BE2C (cell line): ENCODE results near the gene STK11.

Experiments
- DNase-seq: peaks from one replicate; pipeline ENCODE4 v3.0.0-alpha.2; 2020
- H3K27me3 ChIP-seq: fragments of 250-450 bp; sonication (Bioruptor Pico); 2 replicates; pipeline ENCODE4 v1.5.1; 2020; ENCODE audit warnings: mild to moderate bottlenecking
- H3K36me3 ChIP-seq: fragments of 250-450 bp; sonication (Bioruptor Pico); 2 replicates; pipeline ENCODE4 v1.5.1; 2020; ENCODE audit warnings: mild to moderate bottlenecking
- H3K4me1 ChIP-seq: fragments of 250-450 bp; sonication (Bioruptor Pico); 2 replicates; pipeline ENCODE4 v1.5.1; 2020
- H3K4me3 ChIP-seq: 2 replicates; pipeline ENCODE4 v1.5.1; 2011; ENCODE audit warnings: low read depth, low read length
- H3K9me3 ChIP-seq: fragments of 250-450 bp; sonication (Bioruptor Pico); 2 replicates; pipeline ENCODE4 v1.5.1; 2020
- TF ChIP-seq, protein P1 (sequence below): IDR thresholded peaks from 2 replicates; pipeline ENCODE4 v1.5.1; 2012; ENCODE audit warnings: mild to moderate bottlenecking, low read depth, low read length

STK11 gene

DNA sequence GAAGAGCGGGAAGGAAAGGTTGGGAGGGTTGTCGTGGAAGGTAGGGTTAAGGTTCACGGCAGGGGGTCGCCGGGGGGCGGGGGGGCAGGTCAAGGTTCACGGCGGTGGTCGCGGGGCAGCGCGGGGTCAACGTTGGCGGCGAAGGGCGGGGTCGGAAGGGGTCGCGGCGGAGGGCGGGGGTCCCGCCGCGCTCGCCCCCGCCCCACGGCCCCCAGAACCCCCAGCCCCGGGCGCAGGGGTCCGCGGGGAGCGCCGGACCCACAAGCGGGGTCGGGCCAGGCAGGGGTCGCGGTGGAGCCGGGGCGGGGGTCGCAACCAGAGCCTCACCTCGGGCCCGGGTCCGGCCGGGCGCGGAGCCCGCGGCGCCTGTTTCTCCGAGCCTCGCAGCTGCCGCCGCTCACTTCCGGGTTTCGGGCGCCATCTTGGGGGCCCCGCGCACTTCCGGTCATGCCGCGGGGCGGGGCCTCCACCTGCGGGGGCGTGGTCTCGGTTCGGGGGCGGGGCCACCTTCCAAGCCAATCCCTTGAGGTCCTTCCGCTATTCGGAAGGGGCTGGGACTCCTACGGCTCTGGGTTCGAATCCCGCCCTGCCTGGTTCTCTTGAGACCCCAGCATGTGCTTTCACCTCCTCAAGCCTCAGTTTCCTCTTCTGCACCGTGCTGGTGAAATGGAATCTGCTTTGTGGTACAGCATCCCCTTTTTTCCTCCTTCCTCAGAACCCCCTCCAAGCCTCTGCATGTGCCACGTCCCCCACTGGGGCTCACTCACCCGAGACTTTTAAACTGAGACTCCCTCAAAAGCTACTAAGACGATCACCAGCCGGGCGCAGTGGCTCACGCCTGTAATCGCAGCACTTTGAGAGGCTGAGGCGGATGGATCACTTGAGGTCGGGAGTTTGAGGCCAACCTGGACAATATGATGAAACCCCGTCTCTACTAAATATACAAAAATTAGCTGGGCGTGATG is 31.5 kb upstream of the STK11 start, which contains the start of gene SBNO2:
Gene SBNO2, minus strand, starts transcription at position 424 of the 965 bp plus-strand sequence. CDS start 19,992 bp downstream, outside the sequence.
- TF ChIP-seq, protein P1, sequence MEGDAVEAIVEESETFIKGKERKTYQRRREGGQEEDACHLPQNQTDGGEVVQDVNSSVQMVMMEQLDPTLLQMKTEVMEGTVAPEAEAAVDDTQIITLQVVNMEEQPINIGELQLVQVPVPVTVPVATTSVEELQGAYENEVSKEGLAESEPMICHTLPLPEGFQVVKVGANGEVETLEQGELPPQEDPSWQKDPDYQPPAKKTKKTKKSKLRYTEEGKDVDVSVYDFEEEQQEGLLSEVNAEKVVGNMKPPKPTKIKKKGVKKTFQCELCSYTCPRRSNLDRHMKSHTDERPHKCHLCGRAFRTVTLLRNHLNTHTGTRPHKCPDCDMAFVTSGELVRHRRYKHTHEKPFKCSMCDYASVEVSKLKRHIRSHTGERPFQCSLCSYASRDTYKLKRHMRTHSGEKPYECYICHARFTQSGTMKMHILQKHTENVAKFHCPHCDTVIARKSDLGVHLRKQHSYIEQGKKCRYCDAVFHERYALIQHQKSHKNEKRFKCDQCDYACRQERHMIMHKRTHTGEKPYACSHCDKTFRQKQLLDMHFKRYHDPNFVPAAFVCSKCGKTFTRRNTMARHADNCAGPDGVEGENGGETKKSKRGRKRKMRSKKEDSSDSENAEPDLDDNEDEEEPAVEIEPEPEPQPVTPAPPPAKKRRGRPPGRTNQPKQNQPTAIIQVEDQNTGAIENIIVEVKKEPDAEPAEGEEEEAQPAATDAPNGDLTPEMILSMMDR = no peak
- H3K9me3 ChIP-seq = no peaks in the 10 kb centered on the region
- peaks cover 10% of the 10 kb centered on the region for H3K4me1 ChIP-seq
- no peaks in the 10 kb centered on the region for H3K36me3 ChIP-seq
- peak within 1 kb of the TSS; percentile 83 for H3K4me3 ChIP-seq
- peak; percentile 93 for DNase-seq
- no peaks in the 10 kb centered on the region for H3K27me3 ChIP-seq

DNA sequence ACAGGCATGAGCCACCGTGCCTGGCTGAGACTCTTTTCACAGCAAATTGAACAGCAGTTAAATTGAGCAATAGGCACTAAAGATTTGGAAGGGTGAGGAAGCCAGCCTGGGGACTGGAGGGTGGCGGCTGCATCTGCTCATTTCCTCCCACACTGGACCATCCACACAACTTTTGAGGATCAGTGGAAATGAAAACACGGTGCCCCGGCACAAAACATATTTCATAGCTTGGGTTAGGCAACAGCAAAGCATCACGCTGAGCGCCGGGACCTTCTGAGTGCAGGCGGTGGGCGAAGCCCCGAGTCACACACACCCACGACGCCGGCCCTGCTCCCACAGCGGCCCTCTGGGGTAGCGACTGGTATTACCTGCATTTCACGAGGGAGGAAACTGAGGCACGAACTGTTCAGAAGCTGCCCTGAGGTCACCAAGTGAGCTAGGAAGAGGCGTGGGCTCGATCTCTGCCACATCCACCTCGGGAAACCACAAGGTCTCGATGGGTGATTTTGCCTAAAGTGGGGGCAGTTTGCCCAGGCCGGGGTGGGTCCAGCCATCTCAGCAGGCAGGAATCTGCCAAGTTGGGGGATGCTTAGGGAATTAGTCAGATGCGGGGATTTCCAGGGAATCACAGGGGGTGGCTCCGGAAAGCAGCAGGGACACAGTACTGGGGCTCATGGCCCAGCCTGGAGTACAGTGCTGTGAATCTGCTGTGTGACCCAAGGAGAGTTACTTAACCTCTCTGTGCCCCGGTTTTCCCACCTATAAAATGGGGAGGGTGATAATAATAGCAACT is 28.1 kb upstream of the STK11 start:
- no peak for DNase-seq
- Histone ChIP-seq H3K4me1 (no peaks in the 10 kb centered on the region), H3K27me3 (no peaks in the 10 kb centered on the region), H3K36me3 (no peaks in the 10 kb centered on the region), H3K9me3 (no peaks in the 10 kb centered on the region), H3K4me3 (no peak overlapping the region)
- TF ChIP-seq, protein P1 = no peak

DNA sequence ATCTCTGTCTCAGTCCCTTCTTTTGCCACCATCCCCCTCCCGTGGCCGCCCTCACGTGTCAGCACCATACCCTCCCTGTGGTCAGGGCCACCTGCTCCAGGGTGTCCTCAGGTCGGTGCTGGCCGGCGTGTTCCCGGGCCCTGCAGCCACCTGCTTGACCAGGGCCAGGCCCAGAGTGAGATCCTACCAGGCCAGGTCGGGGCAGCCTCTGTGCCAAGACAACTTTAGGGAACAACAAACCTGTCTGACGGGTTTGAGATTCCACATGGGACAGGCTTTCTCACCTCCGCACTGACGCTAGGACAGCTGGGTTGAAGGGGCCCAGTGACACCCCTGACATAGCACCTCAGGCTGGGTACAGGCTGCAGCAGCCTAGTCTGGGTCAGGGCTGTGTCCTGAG is 24.0 kb upstream of the STK11 start:
- TF ChIP-seq, protein P1 = no peak
- Histone ChIP-seq H3K4me3 (no peak overlapping the region), H3K4me1 (no peaks in the 10 kb centered on the region), H3K9me3 (no peaks in the 10 kb centered on the region), H3K27me3 (no peaks in the 10 kb centered on the region), H3K36me3 (no peaks in the 10 kb centered on the region)
- no peak for DNase-seq

DNA sequence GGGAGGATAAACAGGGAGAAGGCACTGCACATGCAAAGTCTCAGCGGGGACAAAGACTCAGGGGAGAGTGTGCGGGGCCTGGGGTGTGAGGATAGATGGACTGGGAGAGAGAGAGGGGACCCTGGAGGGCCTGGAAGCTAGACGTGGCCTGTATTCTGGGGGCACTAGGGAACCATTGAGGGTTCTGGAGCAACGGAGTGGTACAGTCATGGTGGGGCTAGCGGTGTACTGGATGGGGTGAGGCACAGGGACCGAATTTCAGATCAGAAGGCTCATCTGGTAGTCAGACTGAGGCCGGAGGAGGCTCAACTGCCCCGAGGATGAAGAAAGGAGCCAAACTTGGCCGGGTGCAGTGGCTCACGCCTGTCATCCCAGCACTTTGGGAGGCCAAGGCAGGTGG is 23.5 kb upstream of the STK11 start:
- Histone ChIP-seq H3K9me3 (no peaks in the 10 kb centered on the region), H3K4me1 (no peaks in the 10 kb centered on the region), H3K27me3 (no peaks in the 10 kb centered on the region), H3K4me3 (no peak overlapping the region), H3K36me3 (no peaks in the 10 kb centered on the region)
- TF ChIP-seq, protein P1 = no peak
- no peak for DNase-seq

DNA sequence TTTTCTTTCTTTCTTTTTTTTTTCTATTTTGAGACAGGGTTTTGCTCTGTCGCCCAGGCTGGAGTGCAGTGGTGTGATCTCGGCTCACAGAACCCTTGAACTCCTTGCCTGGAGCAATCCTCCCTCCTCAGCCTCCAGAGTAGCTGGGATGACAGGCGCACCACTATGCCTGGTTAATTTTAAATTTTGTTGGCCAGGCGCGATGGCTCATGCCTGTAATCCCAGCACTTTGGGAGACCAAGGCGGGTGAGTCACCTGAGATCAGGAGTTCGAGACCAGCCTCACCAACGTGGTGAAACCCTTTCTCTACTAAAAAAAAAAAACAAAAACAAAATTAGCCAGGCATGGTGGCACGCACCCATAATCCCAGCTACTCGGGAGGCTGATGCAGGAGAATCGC is 22.9 kb upstream of the STK11 start:
- DNase-seq = no peak
- H3K36me3 ChIP-seq = no peaks in the 10 kb centered on the region
- H3K9me3 ChIP-seq = no peaks in the 10 kb centered on the region
- H3K27me3 ChIP-seq = no peaks in the 10 kb centered on the region
- TF ChIP-seq, protein P1 = no peak
- no peaks in the 10 kb centered on the region for H3K4me1 ChIP-seq
- no peak overlapping the region for H3K4me3 ChIP-seq
